GM18951 (cell line): ENCODE results near the gene ZNF778.
"Not testable (repeated sequence)": the region's sequence is repeated elsewhere in the genome, so short reads cannot be mapped to it uniquely, and the experiment has no call there.

Source experiments
- POLR2A ChIP-seq: IDR thresholded peaks from 4 replicates; pipeline ENCODE4 v1.6.1; 2011; ENCODE audit warnings: mild to moderate bottlenecking; ENCODE audit not compliant: insufficient read length, insufficient read depth; ENCODE audit errors: extremely low read depth
- in situ Hi-C: fragments of 300-500 bp; cut with MboI; formaldehyde crosslinking; loops from one replicate; pipeline ENCODE4 v1.12.0; 2022; ENCODE audit warnings: low sequenced_read_pairs, mixed read lengths, inconsistent platforms; ENCODE audit not compliant: unreplicated experiment

Gene ZNF778

GRCh38 chr16:89175280-89176146 lies 42.0 kb upstream of the ZNF778 start:
- no peak for TF ChIP-seq POLR2A
- in situ Hi-C loops, result no loop called here

DNA sequence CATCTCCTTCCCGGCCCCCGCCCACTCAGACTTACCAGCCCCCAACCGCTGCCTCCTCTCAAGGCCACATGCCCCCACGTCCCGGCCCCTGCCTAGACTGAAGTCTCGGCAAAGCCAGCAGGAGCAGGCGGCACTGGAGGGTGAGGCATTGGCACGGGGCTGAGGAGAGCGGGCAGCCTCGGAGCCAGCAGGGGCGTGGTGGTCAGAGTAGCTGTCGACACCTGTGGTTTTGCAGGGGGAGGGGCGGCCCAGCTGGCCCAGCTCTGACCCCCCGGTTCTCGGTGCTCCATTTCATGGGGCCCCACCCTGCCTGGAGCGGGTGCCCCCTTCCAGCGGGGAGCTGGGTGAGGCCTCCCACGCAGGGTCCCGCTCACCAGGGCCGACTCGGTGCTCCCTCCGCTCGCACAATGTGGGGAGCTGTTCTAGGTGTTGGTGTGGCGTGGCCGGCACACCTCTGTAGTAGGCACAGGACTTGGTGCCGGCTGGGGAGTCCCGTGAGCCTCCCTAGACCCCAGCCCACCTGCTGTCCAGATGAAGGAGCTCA lies 41.3 kb upstream of the ZNF778 start:
- in situ Hi-C loops, result no loop called here
- TF ChIP-seq POLR2A, result no peak

- in situ Hi-C loops, result no loop called here
- TF ChIP-seq POLR2A, result no peak
These were observed 40.8 kb upstream of the ZNF778 start for GRCh38 chr16:89176717-89177116.

- no peak for TF ChIP-seq POLR2A
- in situ Hi-C loops, result no loop called here
These were observed 40.0 kb upstream of the ZNF778 start for GRCh38 chr16:89177501-89177900.

DNA sequence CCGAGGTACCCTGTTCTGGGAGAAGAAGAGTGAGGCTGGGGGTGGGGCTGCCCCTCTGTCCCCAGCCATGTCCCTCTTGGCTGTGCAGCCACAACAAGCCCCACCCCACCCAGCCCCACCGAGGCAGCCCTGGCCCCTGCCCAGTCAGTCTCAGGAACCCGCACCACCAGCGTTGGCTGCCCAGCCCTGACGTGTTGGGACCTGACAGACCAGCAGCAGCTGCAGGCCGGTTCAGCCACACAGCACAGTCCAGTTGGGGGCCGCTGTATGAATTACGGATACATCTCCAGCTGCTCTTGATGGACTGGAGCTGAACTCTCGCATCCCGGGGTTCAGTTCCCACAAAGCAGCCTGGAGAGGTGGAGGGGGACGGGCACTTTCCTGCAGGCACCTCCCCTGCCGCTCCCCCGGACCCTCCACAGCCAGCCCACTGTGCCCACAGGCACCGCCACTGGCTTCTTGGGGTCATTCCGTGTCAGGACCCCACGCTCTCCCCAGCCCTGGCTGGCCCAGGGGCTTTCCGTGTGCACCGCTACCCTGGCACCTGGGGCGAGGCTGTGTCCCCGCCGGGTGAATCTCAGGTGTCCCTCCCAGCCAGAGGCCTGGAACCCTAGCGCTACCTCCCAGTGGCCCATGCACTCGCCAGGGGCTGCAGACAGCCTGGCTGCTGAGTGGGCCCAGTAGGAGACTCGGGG lies 38.9 kb upstream of the ZNF778 start:
- in situ Hi-C loops, result no loop called here
- TF ChIP-seq POLR2A, result no peak

- no peak for TF ChIP-seq POLR2A
- in situ Hi-C loops, result no loop called here
These were observed 38.4 kb upstream of the ZNF778 start for GRCh38 chr16:89179148-89179484.

GRCh38 chr16:89179656-89180315 lies 37.7 kb upstream of the ZNF778 start:
- no peak for TF ChIP-seq POLR2A
- in situ Hi-C loops, result no loop called here

GRCh38 chr16:89183463-89183862 lies 34.0 kb upstream of the ZNF778 start:
- in situ Hi-C loops, result no loop called here
- no peak for TF ChIP-seq POLR2A

GRCh38 chr16:89183975-89184676 lies 33.4 kb upstream of the ZNF778 start:
- in situ Hi-C loops, result no loop called here

DNA sequence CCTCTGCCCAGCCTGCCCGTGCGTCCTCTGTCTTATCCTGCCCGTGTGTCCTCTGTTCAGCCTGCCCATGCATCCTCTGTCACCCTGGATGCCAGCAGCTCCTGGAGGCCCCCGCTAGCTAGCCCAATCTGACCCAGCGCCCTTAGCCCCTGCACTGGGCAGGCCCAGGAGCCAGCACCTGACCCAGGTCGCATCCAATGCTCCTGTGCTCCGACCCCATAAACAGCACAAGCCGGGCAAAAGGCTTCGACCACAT lies 32.9 kb upstream of the ZNF778 start:
- TF ChIP-seq POLR2A, result no peak
- in situ Hi-C loops, result no loop called here

More at GRCh38 chr16:89183975-89184676, 33.4 kb upstream of the ZNF778 start:
- no peak for TF ChIP-seq POLR2A

DNA sequence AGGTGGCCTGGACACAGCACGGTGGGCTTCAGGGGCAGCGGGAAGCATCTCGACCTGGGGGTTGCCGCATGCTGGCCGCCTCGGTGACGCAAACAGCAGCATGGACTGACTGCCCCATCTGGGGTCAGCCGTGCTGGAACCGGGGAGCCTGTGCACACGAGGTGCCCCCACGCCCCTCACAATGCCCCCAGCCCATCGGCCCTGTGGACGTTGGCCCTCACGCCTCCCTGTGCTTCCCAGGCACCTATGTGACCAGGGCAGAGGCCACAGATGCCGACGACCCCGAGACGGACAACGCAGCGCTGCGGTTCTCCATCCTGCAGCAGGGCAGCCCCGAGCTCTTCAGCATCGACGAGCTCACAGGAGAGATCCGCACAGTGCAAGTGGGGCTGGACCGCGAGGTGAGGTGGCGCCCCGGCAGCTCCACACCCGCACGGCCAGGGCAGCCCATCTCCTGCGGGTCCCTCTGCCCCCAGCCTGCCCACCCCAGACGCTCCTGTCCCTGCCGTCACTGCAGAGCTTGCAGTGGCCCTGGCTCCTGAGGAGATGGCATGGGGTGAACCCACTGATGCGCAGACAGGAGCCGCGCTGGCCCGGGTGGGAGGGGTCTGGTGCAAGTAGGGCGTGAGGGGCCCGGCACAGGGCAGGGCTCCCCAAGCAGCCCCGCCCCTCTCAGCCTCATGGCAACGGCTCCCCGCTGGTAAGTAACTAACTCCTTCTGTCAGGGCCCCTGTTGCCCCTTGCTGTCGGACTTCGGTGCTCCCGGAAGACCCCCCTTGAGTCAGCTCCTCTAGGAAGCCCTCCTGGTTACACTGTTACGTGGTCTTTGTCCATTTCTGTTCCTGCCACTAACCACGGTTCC lies 32.3 kb upstream of the ZNF778 start:
- no peak for TF ChIP-seq POLR2A
- in situ Hi-C loops, result no loop called here

DNA sequence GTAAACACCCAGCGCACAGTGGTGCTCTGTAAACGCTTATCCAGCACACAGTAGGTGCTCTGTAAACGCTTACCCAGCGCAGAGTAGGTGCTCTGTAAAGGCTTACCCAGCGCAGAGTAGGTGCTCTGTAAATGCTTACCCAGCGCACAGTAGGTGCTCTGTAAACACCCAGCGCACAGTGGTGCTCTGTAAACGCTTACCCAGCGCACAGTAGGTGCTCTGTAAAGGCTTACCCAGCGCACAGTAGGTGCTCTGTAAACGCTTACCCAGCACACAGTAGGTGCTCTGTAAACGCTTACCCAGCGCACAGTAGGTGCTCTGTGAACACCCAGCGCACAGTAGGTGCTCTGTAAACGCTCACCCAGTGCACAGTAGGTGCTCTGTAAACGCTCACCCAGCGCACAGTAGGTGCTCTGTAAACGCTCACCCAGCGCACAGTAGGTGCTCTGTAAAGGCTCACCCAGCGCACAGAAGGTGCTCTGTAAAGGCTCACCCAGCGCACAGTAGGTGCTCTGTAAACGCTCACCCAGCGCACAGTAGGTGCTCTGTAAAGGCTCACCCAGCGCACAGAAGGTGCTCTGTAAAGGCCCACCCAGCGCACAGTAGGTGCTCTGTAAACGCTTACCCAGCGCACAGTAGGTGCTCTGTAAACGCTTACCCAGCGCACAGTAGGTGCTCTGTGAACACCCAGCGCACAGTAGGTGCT lies 31.5 kb upstream of the ZNF778 start:
- in situ Hi-C loops, result not testable (repeated sequence)

DNA sequence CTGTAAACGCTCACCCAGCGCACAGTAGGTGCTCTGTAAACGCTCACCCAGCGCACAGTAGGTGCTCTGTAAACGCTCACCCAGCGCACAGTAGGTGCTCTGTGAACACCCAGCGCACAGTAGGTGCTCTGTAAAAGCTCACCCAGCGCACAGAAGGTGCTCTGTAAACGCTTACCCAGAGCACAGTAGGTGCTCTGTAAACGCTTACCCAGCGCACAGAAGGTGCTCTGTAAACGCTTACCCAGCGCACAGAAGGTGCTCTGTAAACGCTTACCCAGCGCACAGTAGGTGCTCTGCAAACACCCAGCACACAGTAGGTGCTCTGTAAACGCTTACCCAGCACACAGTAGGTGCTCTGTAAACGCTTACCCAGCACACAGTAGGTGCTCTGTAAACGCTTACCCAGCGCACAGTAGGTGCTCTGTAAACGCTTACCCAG lies 30.9 kb upstream of the ZNF778 start:
- in situ Hi-C loops, result not testable (repeated sequence)
